Stomach smooth muscle (tissue), 2 donors: ENCODE measurements around the gene CCKAR.

Experiments
- H3K27ac ChIP-seq: one replicate; pipeline ENCODE4 v1.7.0; 2013; ENCODE audit warnings: mild to moderate bottlenecking, low read length, inconsistent platforms
- H3K27me3 ChIP-seq, 2 donors: one replicate each; pipeline ENCODE4 v1.7.0; 2013; ENCODE audit warnings: low read length in 2 of 2; ENCODE audit not compliant: insufficient read depth in 2 of 2, control insufficient read depth in 1 of 2
- H3K36me3 ChIP-seq, 2 donors: one replicate each; pipeline ENCODE4 v1.7.0; 2013; ENCODE audit warnings: low read length in 2 of 2; ENCODE audit not compliant: control insufficient read depth in 2 of 2, insufficient read depth in 2 of 2
- H3K4me1 ChIP-seq: one replicate; pipeline ENCODE4 v1.7.0; 2013; ENCODE audit warnings: low read length; ENCODE audit not compliant: control insufficient read depth, insufficient read depth
- H3K4me3 ChIP-seq, 2 donors: one replicate each; pipeline ENCODE4 v1.7.0; 2013; ENCODE audit warnings: low read length in 2 of 2
- H3K9ac ChIP-seq, 2 donors: one replicate each; pipeline ENCODE4 v1.7.0; 2013; ENCODE audit warnings: low read length in 2 of 2, mild to moderate bottlenecking in 1 of 2
- H3K9me3 ChIP-seq, 2 donors: one replicate each; pipeline ENCODE4 v1.7.0; 2013; ENCODE audit warnings: low read length in 2 of 2; ENCODE audit not compliant: control insufficient read depth in 2 of 2
- donor health status: healthy.
- donor health status: Pancreatic carcinoma.

Gene CCKAR

GRCh38 chr4:26459054-26459755 is 31.1 kb downstream of the CCKAR start:
- Histone ChIP-seq H3K9ac (no peak overlapping the region), H3K27ac (no peak overlapping the region), H3K4me1 (peaks cover 28% of the 10 kb centered on the region), H3K36me3 (no peaks in the 10 kb centered on the region), H3K4me3 (no peak overlapping the region), H3K9me3 (no peaks in the 10 kb centered on the region), H3K27me3 (no peaks in the 10 kb centered on the region)

GRCh38 chr4:26458157-26458561 is 32.1 kb downstream of the CCKAR start:
- no peak overlapping the region for H3K27ac ChIP-seq
- no peak overlapping the region for H3K4me3 ChIP-seq
- H3K36me3 ChIP-seq = no peaks in the 10 kb centered on the region
- H3K27me3 ChIP-seq = no peaks in the 10 kb centered on the region
- no peak overlapping the region for H3K9ac ChIP-seq
- peaks cover 23% of the 10 kb centered on the region for H3K4me1 ChIP-seq
- no peaks in the 10 kb centered on the region for H3K9me3 ChIP-seq

GRCh38 chr4:26457412-26457811 is 32.9 kb downstream of the CCKAR start:
- Histone ChIP-seq H3K27me3 (no peaks in the 10 kb centered on the region), H3K36me3 (no peaks in the 10 kb centered on the region), H3K9ac (no peak overlapping the region), H3K9me3 (no peaks in the 10 kb centered on the region), H3K4me1 (peaks cover 18% of the 10 kb centered on the region), H3K4me3 (no peak overlapping the region), H3K27ac (no peak overlapping the region)

- no peaks in the 10 kb centered on the region for H3K36me3 ChIP-seq
- no peak overlapping the region for H3K9ac ChIP-seq
- H3K4me1 ChIP-seq = peaks cover 16% of the 10 kb centered on the region
- no peak overlapping the region for H3K27ac ChIP-seq
- no peaks in the 10 kb centered on the region for H3K27me3 ChIP-seq
- H3K9me3 ChIP-seq = no peaks in the 10 kb centered on the region
- H3K4me3 ChIP-seq = no peak overlapping the region
Observed at GRCh38 chr4:26455571-26455970, 34.7 kb downstream of the CCKAR start.

GRCh38 chr4:26454961-26455360 is 35.3 kb downstream of the CCKAR start:
- Histone ChIP-seq H3K27me3 (no peaks in the 10 kb centered on the region), H3K4me3 (no peak overlapping the region), H3K4me1 (peaks cover 14% of the 10 kb centered on the region), H3K36me3 (no peaks in the 10 kb centered on the region), H3K9ac (no peak overlapping the region), H3K9me3 (no peaks in the 10 kb centered on the region), H3K27ac (no peak overlapping the region)

- H3K9ac ChIP-seq = no peak overlapping the region
- H3K9me3 ChIP-seq = no peaks in the 10 kb centered on the region
- H3K4me1 ChIP-seq = peaks cover 2% of the 10 kb centered on the region
- no peaks in the 10 kb centered on the region for H3K36me3 ChIP-seq
- no peaks in the 10 kb centered on the region for H3K27me3 ChIP-seq
- H3K4me3 ChIP-seq = no peak overlapping the region
- no peak overlapping the region for H3K27ac ChIP-seq
Observed at GRCh38 chr4:26452565-26453531, 37.4 kb downstream of the CCKAR start.

- H3K9me3 ChIP-seq = no peaks in the 10 kb centered on the region
- H3K9ac ChIP-seq = no peak overlapping the region
- H3K4me3 ChIP-seq = no peak overlapping the region
- no peak overlapping the region for H3K27ac ChIP-seq
- H3K36me3 ChIP-seq = no peaks in the 10 kb centered on the region
- peaks cover 2% of the 10 kb centered on the region for H3K4me1 ChIP-seq
- H3K27me3 ChIP-seq = no peaks in the 10 kb centered on the region
Observed at GRCh38 chr4:26451597-26451996, 38.7 kb downstream of the CCKAR start.

- Histone ChIP-seq H3K9me3 (no peaks in the 10 kb centered on the region), H3K27me3 (no peaks in the 10 kb centered on the region), H3K27ac (no peak overlapping the region), H3K4me1 (peaks cover 2% of the 10 kb centered on the region), H3K9ac (no peak overlapping the region), H3K4me3 (no peak overlapping the region), H3K36me3 (no peaks in the 10 kb centered on the region)
Observed at GRCh38 chr4:26450418-26450817, 39.9 kb downstream of the CCKAR start.

GRCh38 chr4:26447378-26447777 is 42.9 kb downstream of the CCKAR start:
- no peaks in the 10 kb centered on the region for H3K4me1 ChIP-seq
- H3K9me3 ChIP-seq = peaks cover 0 to 3% of the 10 kb centered on the region in 2 donors
- no peaks in the 10 kb centered on the region for H3K27me3 ChIP-seq
- H3K9ac ChIP-seq = no peak overlapping the region
- H3K27ac ChIP-seq = no peak overlapping the region
- no peak overlapping the region for H3K4me3 ChIP-seq
- H3K36me3 ChIP-seq = no peaks in the 10 kb centered on the region

- H3K27me3 ChIP-seq = no peaks in the 10 kb centered on the region
- H3K4me1 ChIP-seq = peaks cover 4% of the 10 kb centered on the region
- no peak overlapping the region for H3K4me3 ChIP-seq
- H3K36me3 ChIP-seq = peaks cover 0 to 4% of the 10 kb centered on the region in 2 donors
- H3K27ac ChIP-seq = no peak overlapping the region
- no peak overlapping the region for H3K9ac ChIP-seq
- peaks cover 0 to 3% of the 10 kb centered on the region in 2 donors for H3K9me3 ChIP-seq
Observed at GRCh38 chr4:26441771-26442170, 48.5 kb downstream of the CCKAR start.
